Mucosa of stomach (tissue), 1 donor: ENCODE data around the gene BCAT1.
"Not testable (repeated sequence)": the region's sequence is repeated elsewhere in the genome, so short reads cannot be mapped to it uniquely, and the experiment has no call there.

Experiments
- H3K27me3 ChIP-seq: one replicate; pipeline ENCODE4 v1.7.0; 2013; ENCODE audit warnings: mild to moderate bottlenecking, low read length; ENCODE audit not compliant: control insufficient read depth, insufficient read depth
- H3K36me3 ChIP-seq: one replicate; pipeline ENCODE4 v1.7.0; 2013; ENCODE audit warnings: low read length; ENCODE audit not compliant: control insufficient read depth, insufficient read depth
- H3K4me1 ChIP-seq: one replicate; pipeline ENCODE4 v1.7.0; 2013; ENCODE audit warnings: mild to moderate bottlenecking, low read length; ENCODE audit not compliant: control insufficient read depth, insufficient read depth
- H3K4me3 ChIP-seq: one replicate; pipeline ENCODE4 v1.7.0; 2013; ENCODE audit warnings: low read length
- H3K9ac ChIP-seq: one replicate; pipeline ENCODE4 v1.7.0; 2013; ENCODE audit warnings: mild to moderate bottlenecking, low read length, moderate library complexity
- H3K9me3 ChIP-seq: one replicate; pipeline ENCODE4 v1.7.0; 2013; ENCODE audit warnings: mild to moderate bottlenecking, low read length, moderate library complexity; ENCODE audit not compliant: control insufficient read depth
- donor health status: Pancreatic carcinoma.

The BCAT1 gene

GRCh38 chr12:24881724-24882371 lies 67.1 kb downstream of the BCAT1 start:
- H3K4me1 ChIP-seq, result no peaks in the 10 kb centered on the region

GRCh38 chr12:24881227-24881626 lies 67.7 kb downstream of the BCAT1 start:
- Histone ChIP-seq H3K4me3 (no peak overlapping the region), H3K27me3 (no peaks in the 10 kb centered on the region), H3K9ac (no peak overlapping the region), H3K36me3 (no peaks in the 10 kb centered on the region), H3K4me1 (no peaks in the 10 kb centered on the region), H3K9me3 (no peaks in the 10 kb centered on the region)

More at GRCh38 chr12:24881724-24882371, 67.1 kb downstream of the BCAT1 start:
- H3K4me3 ChIP-seq, result no peak overlapping the region
- no peaks in the 10 kb centered on the region for H3K27me3 ChIP-seq
- no peaks in the 10 kb centered on the region for H3K9me3 ChIP-seq
- H3K9ac ChIP-seq, result no peak overlapping the region
- no peaks in the 10 kb centered on the region for H3K36me3 ChIP-seq

DNA sequence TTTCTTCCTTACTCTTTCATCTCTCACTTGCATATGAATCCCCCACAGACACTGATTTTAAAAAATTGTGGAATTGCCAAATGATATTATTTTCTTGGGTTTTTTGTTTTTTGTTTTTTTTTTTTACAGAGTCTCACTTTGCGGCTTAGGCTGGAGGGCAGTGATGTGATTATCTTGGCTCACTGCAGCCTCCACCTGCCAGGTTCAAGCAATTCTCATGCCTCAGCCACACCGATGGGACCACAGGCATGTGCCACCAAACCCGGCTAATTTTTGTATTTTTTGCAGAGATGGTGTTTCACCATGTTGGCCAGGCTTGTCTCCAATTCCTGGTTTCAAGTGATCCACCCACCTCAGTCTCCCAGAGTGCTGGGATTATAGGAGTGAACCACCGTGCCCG lies 68.2 kb downstream of the BCAT1 start:
- Histone ChIP-seq H3K4me3 (no peak overlapping the region), H3K9me3 (no peaks in the 10 kb centered on the region), H3K36me3 (no peaks in the 10 kb centered on the region), H3K27me3 (no peaks in the 10 kb centered on the region), H3K9ac (no peak overlapping the region), H3K4me1 (no peaks in the 10 kb centered on the region)

DNA sequence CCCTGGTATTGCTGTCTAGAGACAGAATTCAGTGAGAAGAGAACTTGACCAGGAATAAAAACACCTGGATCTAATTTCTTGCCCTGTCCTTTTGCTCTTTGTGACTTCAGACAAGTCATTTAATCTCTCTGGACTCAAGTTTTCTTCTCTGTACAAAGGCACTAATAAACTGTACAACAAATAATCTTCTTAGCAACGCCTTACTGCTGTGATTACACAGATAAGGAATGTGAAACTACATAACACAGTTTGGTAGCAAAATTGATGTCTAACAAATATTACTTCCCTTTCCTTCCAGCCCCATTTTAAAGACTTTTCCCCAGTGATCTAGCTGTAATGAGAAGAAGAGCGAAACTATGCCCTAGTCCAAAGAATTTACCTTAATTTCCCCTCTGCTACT lies 69.3 kb downstream of the BCAT1 start:
- H3K4me1 ChIP-seq, result no peaks in the 10 kb centered on the region

GRCh38 chr12:24875014-24875413 lies 73.9 kb downstream of the BCAT1 start:
- H3K9ac ChIP-seq, result no peak overlapping the region
- no peaks in the 10 kb centered on the region for H3K36me3 ChIP-seq
- no peak overlapping the region for H3K4me3 ChIP-seq
- no peaks in the 10 kb centered on the region for H3K4me1 ChIP-seq
- no peaks in the 10 kb centered on the region for H3K27me3 ChIP-seq
- H3K9me3 ChIP-seq, result no peaks in the 10 kb centered on the region

More for the DNA sequence above, 69.3 kb downstream of the BCAT1 start:
- no peak overlapping the region for H3K9ac ChIP-seq
- no peaks in the 10 kb centered on the region for H3K36me3 ChIP-seq
- no peaks in the 10 kb centered on the region for H3K9me3 ChIP-seq
- no peaks in the 10 kb centered on the region for H3K27me3 ChIP-seq
- no peak overlapping the region for H3K4me3 ChIP-seq

- H3K36me3 ChIP-seq, result no peaks in the 10 kb centered on the region
- no peaks in the 10 kb centered on the region for H3K27me3 ChIP-seq
- H3K4me1 ChIP-seq, result no peaks in the 10 kb centered on the region
- H3K4me3 ChIP-seq, result no peak overlapping the region
- H3K9me3 ChIP-seq, result no peaks in the 10 kb centered on the region
- no peak overlapping the region for H3K9ac ChIP-seq
Observed at GRCh38 chr12:24872211-24872610, 76.7 kb downstream of the BCAT1 start.

GRCh38 chr12:24866139-24866538 lies 82.8 kb downstream of the BCAT1 start:
- H3K4me3 ChIP-seq, H3K9ac ChIP-seq, H3K4me1 ChIP-seq, H3K36me3 ChIP-seq, H3K9me3 ChIP-seq, H3K27me3 ChIP-seq: not testable (repeated sequence)

GRCh38 chr12:24864796-24865125 lies 84.1 kb downstream of the BCAT1 start:
- no peaks in the 10 kb centered on the region for H3K9me3 ChIP-seq
- H3K27me3 ChIP-seq, result no peaks in the 10 kb centered on the region
- no peaks in the 10 kb centered on the region for H3K4me1 ChIP-seq
- H3K9ac ChIP-seq, result no peak overlapping the region
- H3K4me3 ChIP-seq, result no peak overlapping the region
- H3K36me3 ChIP-seq, result no peaks in the 10 kb centered on the region

DNA sequence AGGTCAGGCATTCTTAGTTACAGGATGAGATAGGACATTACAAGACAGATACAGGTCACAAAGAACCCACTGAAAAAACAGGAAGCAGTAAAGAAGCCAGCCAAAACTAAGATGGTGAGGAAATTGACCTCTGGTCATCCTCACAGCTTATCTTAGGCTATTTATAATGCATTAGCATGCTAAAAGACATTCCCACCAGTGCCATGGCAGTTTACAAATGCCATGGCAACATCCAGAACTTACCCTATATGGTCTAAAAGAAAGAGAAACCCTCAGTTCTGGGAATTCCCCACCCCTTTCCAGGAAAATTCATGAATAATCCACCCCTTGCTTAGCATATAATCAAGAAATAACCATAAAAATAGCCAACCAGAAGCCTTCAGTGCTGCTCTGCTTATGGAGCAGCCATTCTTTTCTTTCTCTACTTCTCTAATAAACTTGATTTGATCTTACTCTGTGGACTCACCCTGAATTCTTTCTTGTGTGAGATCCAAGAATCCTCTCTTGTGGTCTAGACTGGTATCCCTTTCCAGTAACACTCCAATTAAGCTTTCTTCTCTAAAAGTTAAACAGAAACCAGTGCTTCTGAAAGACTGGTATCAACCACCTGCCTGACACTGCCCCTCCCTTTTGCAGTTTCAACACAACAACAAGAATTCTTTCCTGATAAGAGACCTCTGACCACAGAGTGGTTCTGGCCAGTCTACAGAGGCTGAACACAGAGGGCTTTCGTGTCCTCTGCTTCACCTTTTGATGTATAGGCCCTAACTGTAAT lies 86.9 kb downstream of the BCAT1 start:
- Histone ChIP-seq H3K9ac (no peak overlapping the region), H3K4me1 (no peaks in the 10 kb centered on the region), H3K36me3 (no peaks in the 10 kb centered on the region)

GRCh38 chr12:24860546-24860945 lies 88.4 kb downstream of the BCAT1 start:
- H3K9ac ChIP-seq, result no peak overlapping the region
- no peaks in the 10 kb centered on the region for H3K4me1 ChIP-seq
- H3K4me3 ChIP-seq, result no peak overlapping the region
- H3K36me3 ChIP-seq, result no peaks in the 10 kb centered on the region
- no peaks in the 10 kb centered on the region for H3K9me3 ChIP-seq
- no peaks in the 10 kb centered on the region for H3K27me3 ChIP-seq

More for the DNA sequence above, 86.9 kb downstream of the BCAT1 start:
- Histone ChIP-seq H3K27me3 (no peaks in the 10 kb centered on the region), H3K9me3 (no peaks in the 10 kb centered on the region), H3K4me3 (no peak overlapping the region)

DNA sequence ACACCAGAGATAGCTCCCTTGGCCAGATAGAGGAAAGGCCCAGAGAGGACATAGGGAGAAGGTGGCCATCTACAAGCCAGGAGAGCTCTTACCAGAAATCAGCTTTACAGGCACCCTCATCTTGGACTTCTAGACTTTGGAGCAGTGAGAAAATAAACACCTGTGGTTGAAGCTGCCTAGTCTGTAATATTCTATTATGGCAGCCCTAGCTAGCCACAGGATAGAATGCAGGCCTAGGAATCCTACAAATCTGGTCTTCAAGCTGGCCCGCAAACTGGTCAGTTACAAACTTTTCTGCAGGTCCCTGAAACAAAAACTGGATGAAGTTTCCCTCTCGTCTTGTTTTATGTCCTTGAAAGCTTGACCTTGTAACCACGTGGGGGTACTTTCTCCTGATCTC lies 92.4 kb downstream of the BCAT1 start:
- no peaks in the 10 kb centered on the region for H3K36me3 ChIP-seq
- H3K9ac ChIP-seq, result no peak overlapping the region
- no peaks in the 10 kb centered on the region for H3K27me3 ChIP-seq
- no peaks in the 10 kb centered on the region for H3K9me3 ChIP-seq
- no peaks in the 10 kb centered on the region for H3K4me1 ChIP-seq
- H3K4me3 ChIP-seq, result no peak overlapping the region

DNA sequence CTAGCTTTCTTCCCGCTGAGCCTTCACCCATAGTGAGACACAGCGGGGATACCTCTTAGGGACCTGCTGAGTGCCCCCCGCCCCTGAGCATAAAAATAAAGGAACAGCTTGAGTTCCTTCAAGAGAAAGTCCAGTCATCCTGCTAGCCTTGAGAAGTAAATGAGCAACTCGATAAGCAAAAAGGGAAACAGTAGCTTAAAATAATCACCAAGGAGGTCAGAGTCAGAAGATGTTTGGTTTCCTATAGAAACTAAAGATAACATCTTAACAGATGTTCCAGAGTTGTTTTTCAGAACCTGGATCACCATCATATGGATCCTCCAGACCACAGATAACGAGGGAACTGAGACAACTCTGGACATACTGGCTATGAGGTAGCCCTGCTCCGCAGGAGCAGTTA lies 94.0 kb downstream of the BCAT1 start:
- no peaks in the 10 kb centered on the region for H3K27me3 ChIP-seq
- no peaks in the 10 kb centered on the region for H3K4me1 ChIP-seq
- H3K4me3 ChIP-seq, result no peak overlapping the region
- no peaks in the 10 kb centered on the region for H3K36me3 ChIP-seq
- no peak overlapping the region for H3K9ac ChIP-seq
- H3K9me3 ChIP-seq, result no peaks in the 10 kb centered on the region
